NCI-H1417 (cell line): ENCODE results near the gene RMND5B.
"Not testable (repeated sequence)": the region's sequence is repeated elsewhere in the genome, so short reads cannot be mapped to it uniquely, and the experiment has no call there.

Source experiments
- DNase-seq, 3 experiments: peaks; one replicate each; lab custom pipeline; 2025; lab: John Stamatoyannopoulos, UW

RMND5B gene

GRCh38 chr5:178113841-178114324, 16.9 kb upstream of the RMND5B start:
- peak in 2 of 3 experiments; percentile 23 to 41 for DNase-seq

DNA sequence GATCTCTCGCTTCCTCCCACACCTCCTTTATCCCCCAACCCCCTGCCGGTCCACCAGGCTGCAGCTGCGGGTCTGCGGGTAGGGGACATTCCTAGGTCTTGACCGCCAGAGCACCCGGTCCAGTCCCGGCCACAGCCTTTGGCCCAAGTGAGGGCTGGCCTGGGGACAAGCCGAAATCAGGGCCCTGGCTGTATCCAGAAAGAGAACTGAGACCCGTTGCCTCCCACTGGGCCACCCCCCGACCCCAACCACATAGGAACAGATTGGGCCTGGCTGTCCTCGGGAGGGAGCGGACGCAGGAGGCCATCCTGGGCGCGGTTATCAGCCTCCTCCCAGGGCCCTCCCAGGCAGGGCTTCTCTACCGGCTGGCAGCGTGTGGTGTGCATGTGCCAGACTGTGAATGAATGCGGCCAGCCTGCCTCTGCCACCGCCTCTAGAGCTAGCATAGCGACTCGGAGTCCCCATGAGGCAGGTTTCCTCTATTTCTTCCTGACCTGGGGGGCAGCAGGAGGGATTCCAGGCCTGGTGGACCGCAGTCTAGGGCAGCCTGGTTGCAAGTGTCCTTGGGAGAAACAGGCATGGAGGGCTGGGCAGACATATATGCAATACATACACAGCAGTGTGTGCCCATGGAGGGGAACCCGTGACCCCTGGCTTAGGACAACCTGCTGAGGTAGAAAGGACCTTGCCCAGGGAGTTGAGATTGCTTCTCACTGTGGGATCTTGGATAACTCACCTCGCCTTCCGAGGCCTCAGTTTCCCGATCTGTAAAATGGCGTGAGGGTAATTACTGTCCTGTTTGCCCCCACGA, 16.3 kb upstream of the RMND5B start:
- DNase-seq = peak in 2 of 3 experiments; percentile 23 to 34

DNA sequence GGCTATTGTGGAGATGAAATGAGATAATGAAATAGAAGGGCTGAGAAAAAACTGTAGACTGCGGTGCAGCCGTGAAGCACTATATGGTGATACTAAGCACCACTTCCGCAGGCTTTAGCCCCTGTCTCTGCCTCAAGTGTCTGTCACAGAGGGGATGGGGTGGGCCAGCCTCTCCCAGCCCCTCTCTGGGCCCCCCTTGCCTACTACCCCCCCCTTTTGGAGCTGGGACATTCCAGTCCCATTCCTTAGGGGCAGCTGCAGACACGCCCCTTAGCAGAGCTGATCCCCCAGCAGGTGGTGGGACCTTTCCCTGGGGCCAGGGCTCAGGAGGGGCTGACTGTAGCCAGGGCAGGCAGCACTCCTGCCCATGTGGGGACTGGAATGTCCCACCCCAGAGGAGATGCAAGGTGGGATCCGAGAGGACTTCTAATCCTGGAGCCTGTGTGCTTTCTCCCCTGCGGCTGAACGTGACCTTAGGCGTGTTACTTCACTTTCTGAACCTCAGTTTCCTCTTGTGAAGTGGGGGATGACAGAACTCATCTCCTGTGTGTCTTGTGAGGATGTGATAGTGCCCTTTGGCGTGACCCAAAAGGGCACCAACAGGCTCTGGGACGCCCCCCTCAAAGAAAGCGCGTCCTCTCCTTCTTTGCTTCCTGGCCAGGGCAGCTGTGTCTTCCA, 15.5 kb upstream of the RMND5B start:
- DNase-seq = no peak

GRCh38 chr5:178115814-178116142, 15.0 kb upstream of the RMND5B start:
- DNase-seq = no peak

GRCh38 chr5:178116143-178116885, 14.5 kb upstream of the RMND5B start:
- DNase-seq = no peak

- no peak for DNase-seq
These were observed 12.7 kb upstream of the RMND5B start for GRCh38 chr5:178117923-178118701.

DNA sequence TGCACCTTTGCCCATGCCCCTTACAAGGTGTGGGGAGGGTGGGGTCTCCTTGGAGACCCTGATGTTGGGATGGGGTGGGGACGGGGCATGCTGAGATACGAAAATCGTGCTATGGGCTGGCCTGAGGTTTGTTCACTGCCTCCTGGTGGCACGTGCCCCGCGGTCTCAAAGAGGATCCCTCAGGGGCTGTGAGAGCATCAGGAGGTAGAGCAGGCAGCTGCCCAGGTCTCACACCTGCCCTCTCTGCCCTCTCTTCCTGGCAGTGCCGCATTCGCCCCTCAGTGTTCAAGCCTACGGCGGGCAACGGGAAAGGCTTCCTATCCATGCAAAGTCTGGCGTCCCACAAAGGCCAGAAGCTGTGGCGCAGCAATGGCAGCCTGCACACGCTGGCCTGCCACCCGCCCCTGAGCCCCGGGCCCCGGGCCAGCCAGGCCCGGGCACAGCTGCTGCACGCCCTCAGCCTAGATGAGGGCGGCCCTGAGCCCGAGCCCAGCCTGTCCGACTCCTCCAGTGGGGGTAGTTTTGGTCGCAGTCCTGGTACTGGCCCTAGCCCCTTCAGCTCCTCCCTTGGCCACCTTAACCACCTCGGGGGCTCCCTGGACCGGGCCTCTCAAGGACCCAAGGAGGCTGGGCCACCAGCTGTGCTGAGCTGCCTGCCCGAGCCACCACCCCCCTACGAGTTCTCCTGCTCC, 10.8 kb upstream of the RMND5B start:
- DNase-seq = no peak

- DNase-seq = peak; percentile 78 to 94 (median 94)
These were observed 10.0 kb upstream of the RMND5B start for GRCh38 chr5:178120607-178121357.

- peak; percentile 51 to 75 (median 70) for DNase-seq
These were observed 9.2 kb upstream of the RMND5B start for GRCh38 chr5:178121391-178122276.

DNA sequence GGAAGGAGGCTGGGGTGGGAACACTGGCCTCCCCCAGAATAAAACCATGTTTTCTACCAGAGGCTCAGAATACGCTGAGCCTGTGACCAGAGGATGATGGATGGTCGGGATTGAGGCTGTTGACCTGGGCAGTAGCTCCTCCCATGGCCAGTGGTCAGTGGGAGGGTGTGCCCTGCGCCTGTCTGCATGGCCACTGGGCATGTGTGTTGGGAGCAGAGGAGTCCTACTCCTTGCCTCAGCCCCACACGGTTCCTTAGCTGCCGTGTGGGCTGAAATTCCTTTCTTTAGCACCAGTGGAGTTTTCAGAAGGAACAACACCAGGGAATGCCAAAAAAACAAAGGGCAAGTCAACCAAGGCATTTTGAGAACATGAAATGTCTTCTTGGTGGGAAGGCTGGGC, 8.5 kb upstream of the RMND5B start:
- no peak for DNase-seq

GRCh38 chr5:178123094-178123965, 7.5 kb upstream of the RMND5B start:
- peak in 1 of 3 experiments; percentile 24 for DNase-seq

- peak in 2 of 3 experiments; percentile 12 to 19 for DNase-seq
These were observed 6.6 kb upstream of the RMND5B start for GRCh38 chr5:178123966-178124925.

DNA sequence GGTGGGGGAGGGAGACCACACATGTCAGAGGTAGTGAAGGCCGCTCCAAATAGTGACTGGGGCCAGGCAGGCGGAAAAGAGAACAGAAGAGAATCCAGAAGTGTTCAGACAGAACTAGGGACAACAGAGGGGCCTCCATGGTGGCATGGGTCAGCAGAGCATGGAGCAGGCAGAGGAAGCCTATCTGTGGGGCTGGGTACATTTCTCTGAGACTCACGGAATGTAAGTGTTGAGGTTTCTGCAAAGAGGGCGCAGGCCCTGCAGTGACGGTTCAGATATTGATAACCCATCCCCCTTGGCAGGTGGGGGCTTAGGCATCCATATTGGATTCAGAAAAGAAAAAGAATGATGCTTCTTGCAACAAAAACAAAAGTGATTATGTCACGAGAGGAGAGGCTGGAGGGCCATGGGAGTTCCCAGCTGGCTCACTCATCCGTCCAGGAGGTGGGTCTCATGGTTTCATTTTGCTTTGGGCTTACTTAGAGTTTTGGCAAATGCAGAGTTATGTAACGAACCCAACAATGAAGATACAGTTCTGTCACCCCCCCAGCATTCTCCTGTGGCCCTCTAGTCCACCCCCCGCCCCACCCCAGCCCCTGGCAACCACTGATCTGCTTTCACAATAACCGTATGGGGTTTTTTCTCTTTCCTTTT, 5.4 kb upstream of the RMND5B start:
- DNase-seq = no peak

GRCh38 chr5:178126556-178126955, 4.3 kb upstream of the RMND5B start:
- DNase-seq = no peak

DNA sequence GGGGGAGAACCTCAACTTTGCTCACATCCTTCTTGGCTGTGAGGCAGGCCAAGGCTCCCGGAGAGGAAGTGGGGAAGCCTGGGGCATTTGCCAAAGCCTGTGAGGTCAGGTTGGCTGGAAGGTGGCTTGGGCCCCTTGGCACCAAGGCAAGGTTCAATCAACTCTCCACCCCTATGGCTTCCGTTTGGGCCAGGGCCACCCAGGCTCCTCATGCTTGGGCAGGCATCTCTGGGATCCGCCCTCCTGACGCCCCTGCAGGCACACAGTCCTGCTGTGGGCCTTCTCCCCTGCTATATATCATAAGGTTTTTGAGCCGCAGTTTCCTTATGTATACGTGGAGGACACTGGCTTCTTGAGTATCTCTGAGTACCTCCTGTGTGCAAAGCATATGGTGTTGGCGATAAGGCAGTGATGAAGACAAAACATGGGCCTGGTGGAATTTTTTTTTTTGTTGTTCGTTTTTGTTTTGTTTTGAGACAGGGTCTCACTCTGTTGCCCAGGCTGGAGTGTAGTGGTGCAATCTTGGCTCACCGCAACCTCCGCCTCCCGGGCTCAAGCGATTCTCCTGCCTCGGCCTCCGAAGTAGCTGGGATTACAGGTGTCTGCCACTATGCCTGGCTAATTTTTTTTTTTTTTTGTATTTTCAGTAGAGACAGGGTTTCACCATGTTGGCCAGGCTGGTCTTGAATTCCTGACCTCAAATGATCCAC, 3.4 kb upstream of the RMND5B start:
- not testable (repeated sequence) for DNase-seq

DNA sequence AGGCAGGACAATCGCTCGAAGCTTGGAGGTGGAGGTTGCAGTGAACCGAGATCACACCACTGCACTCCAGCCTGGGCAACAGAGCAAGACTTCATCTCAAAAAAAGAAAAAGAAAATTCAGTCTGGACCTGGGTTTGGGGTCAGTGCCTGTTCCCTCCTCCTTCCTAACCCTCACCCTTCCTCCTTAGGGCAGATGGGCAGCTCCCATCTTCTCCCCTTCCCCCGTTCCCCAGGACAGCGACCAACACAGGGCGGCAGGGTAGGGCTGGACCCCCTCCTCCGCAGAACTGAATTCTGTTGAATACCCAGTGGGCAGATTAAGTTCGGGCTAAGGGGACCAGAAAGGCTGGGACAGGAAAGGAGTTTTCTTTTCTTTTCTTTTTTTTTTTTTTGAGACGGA, 1.5 kb upstream of the RMND5B start:
- no peak for DNase-seq
